Head of caudate nucleus (tissue), 42 donors: ENCODE data around the gene SHCBP1L.
"Not testable (repeated sequence)": the region's sequence is repeated elsewhere in the genome, so short reads cannot be mapped to it uniquely, and the experiment has no call there.

Source experiments
- DNase-seq, 42 donors: peaks; one replicate each; pipeline versions ENCODE4 v3.0.0 to v3.0.0-alpha.2; 2020 to 2021; ENCODE audit warnings: mixed read lengths in 7 of 42
- intact Hi-C: fragments of 100-400 bp; cut with DNase I; formaldehyde crosslinking; loops from one replicate; pipeline ENCODE4 v1.15.0; 2022

SHCBP1L gene

GRCh38 chr1:182968836-182969734 is 16.1 kb upstream of the SHCBP1L start:
- intact Hi-C loops: loop anchor here (10.0 kb wide), 1 partner anchor 266 kb away; no protein-coding TSS in a partner anchor

DNA sequence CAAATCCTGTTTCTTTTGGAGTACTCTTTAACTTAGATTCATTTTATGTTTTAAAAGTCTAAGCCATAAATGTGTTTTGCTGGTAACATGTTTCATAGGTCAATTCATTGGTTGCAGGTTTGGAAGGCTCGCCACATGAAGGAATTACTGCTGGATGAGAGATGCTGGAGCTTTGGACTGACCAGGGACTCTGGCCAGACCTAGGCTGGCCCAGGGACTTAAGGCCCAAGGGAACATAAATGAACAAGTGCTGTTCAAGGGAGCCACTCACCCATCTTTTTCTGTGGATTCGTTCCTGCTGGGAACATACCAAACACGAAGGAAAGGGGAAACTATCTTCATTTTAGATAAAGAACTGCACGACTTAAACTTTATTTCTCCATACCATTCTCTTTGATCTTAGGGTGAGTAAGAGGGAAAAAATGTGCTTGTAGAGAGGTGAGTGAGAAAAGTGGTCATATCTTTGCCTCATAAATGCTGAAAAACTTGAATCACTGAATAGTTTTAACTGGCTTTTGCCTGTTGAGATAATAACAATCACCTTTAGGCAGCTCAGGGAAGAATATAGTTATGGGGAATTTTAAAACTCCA is 15.3 kb upstream of the SHCBP1L start:
- intact Hi-C loops: loop anchor here (10.0 kb wide), 1 partner anchor 267 kb away; no protein-coding TSS in a partner anchor
- DNase-seq: no peak

More at GRCh38 chr1:182968836-182969734, 16.1 kb upstream of the SHCBP1L start:
- no peak for DNase-seq

GRCh38 chr1:182965861-182966260 is 12.9 kb upstream of the SHCBP1L start:
- intact Hi-C loops: loop anchor here (10.0 kb wide), 1 partner anchor 269 kb away; no protein-coding TSS in a partner anchor
- no peak for DNase-seq

- intact Hi-C loops: loop anchor here (10.0 kb wide), 1 partner anchor 270 kb away; no protein-coding TSS in a partner anchor
- DNase-seq: no peak
These were observed 12.1 kb upstream of the SHCBP1L start for GRCh38 chr1:182965096-182965495.

DNA sequence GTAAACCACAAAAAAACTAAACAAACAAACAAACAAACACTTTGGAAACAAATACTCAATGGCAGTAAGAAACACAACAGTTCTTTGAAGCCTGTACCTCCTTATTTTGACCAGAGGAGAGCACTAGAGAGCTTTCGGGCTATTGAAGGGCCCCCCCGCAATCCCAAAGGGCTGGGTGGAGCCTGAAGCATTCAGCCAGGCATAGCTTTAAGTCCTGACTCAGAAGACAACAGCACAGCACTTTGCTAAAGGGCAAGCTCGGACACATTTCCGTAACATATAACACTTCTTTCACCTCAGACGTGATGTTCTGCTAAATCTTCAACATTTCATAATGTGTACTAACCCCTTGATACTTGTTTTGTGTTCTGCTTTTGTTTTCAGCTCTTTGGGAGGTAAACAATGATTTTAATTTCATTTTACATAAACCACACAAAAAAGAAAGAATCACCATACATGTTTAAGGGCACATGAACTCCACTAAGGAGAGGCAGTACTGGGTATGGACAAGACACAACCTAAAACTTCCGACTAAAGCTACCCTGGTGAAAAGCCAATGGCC is 9.7 kb upstream of the SHCBP1L start:
- DNase-seq: peak in 38 of 42 donors; percentile 23 to 87 (median 60)
- intact Hi-C loops: loop anchor here (10.0 kb wide), 1 partner anchor 272 kb away; no protein-coding TSS in a partner anchor

- DNase-seq: no peak
- intact Hi-C loops: loop anchor here (10.0 kb wide), 1 partner anchor 275 kb away; no protein-coding TSS in a partner anchor
These were observed 7.1 kb upstream of the SHCBP1L start for GRCh38 chr1:182960046-182960445.

- intact Hi-C loops: no loop called here
These were observed 5.0 kb upstream of the SHCBP1L start for GRCh38 chr1:182957902-182958395.

GRCh38 chr1:182956708-182957365 is 3.9 kb upstream of the SHCBP1L start:
- intact Hi-C loops: no loop called here
- no peak for DNase-seq

More at GRCh38 chr1:182957902-182958395, 5.0 kb upstream of the SHCBP1L start:
- no peak for DNase-seq

GRCh38 chr1:182955596-182956588 is 2.9 kb upstream of the SHCBP1L start:
- intact Hi-C loops: no loop called here
- no peak for DNase-seq

DNA sequence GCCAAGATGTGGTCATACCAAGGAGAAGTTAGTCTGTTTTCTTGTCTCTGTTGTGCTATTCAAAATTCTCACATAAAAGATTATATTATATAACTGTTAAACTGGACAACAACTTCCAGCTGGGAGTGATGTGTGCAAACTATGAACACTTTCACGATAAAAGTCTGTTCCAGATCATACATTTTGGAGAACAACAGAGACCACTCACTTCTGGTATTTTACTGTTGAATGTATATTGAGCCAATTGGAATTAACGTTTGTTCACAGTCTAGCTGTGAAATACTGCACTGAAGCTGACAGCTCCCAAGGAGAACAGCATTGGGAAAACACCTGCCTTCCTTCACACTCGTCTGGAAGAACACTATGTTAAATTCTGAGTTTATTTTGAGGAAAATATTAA is 860 bp upstream of the SHCBP1L start:
- intact Hi-C loops: no loop called here
- no peak for DNase-seq

DNA sequence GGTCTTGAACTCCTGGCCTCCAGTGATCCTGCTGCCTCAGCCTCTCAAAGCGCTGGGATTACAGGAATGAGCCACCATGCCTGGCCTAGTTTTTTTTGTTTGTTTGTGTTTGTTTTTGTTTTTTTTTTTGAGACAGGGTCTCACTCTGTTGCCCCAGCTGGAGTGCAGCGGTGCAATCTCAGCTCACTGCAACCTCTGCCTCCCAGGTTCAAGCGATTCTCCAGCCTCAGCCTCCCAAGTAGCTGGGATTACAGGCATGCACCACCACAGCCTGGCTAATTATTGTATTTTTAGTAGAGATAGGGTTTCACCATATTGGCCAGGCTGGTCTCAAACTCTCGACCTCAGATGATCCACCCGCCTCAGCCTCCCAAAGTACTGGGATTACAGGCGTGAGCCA is 9.6 kb downstream of the SHCBP1L start:
- DNase-seq, intact Hi-C loops: not testable (repeated sequence)

- intact Hi-C loops, DNase-seq: not testable (repeated sequence)
These were observed 10.8 kb downstream of the SHCBP1L start for GRCh38 chr1:182942145-182942544.

GRCh38 chr1:182939413-182939812 is 13.6 kb downstream of the SHCBP1L start:
- no peak for DNase-seq
- intact Hi-C loops: no loop called here

DNA sequence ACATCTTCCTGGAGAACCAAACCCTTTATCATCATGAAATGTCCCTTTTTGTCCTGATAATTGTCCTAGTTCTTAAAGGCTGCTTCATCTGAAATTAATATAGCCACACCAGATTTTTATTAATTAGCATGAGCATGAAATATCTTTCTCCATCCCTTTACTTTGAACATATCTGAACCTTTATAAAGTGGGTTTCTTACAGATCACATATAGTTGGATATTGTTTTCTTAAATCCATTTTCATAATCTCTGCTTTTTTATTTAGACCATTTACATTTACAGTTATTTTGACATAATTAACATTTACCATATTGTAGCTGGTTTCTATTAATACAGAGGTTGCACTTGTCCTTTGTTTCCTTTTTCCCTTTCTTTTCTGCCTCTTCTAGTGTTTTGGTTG is 17.2 kb downstream of the SHCBP1L start:
- intact Hi-C loops: no loop called here
- no peak for DNase-seq

GRCh38 chr1:182930985-182931384 is 22.0 kb downstream of the SHCBP1L start:
- DNase-seq: no peak
- intact Hi-C loops: no loop called here

GRCh38 chr1:182927693-182928433 is 25.1 kb downstream of the SHCBP1L start:
- intact Hi-C loops: no loop called here
- no peak for DNase-seq

DNA sequence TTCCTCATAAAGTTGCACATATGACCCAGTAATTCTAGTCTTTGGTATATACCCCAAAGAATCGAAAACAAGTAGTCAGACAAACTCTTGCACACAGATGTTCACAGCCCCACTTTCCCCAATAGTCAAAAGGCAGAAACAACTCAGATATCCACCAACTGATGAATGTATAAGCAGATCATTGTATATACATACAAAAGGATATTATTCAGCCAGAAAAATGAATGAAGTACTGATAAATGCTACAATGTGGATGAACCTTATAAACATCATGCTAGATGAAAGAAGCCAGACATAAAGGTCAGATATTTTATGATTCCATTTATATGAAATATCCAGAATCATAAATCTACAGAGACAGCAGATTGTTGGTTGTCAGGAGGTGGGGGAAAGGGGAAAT is 27.3 kb downstream of the SHCBP1L start:
- no peak for DNase-seq
- intact Hi-C loops: no loop called here
